BE2C (cell line): ENCODE measurements around the gene LRMDA.
"Not testable (repeated sequence)": the region's sequence is repeated elsewhere in the genome, so short reads cannot be mapped to it uniquely, and the experiment has no call there.

Source experiments
- DNase-seq: peaks from one replicate; pipeline ENCODE4 v3.0.0-alpha.2; 2020
- H3K27me3 ChIP-seq: fragments of 250-450 bp; sonication (Bioruptor Pico); 2 replicates; pipeline ENCODE4 v1.5.1; 2020; ENCODE audit warnings: mild to moderate bottlenecking
- H3K36me3 ChIP-seq: fragments of 250-450 bp; sonication (Bioruptor Pico); 2 replicates; pipeline ENCODE4 v1.5.1; 2020; ENCODE audit warnings: mild to moderate bottlenecking
- H3K4me1 ChIP-seq: fragments of 250-450 bp; sonication (Bioruptor Pico); 2 replicates; pipeline ENCODE4 v1.5.1; 2020
- H3K4me3 ChIP-seq: 2 replicates; pipeline ENCODE4 v1.5.1; 2011; ENCODE audit warnings: low read depth, low read length
- H3K9me3 ChIP-seq: fragments of 250-450 bp; sonication (Bioruptor Pico); 2 replicates; pipeline ENCODE4 v1.5.1; 2020
- CTCF ChIP-seq: IDR thresholded peaks from 2 replicates; pipeline ENCODE4 v1.5.1; 2012; ENCODE audit warnings: mild to moderate bottlenecking, low read depth, low read length

LRMDA gene

GRCh38 chr10:76052682-76053503 is 621.5 kb downstream of the LRMDA start:
- no peak overlapping the region for H3K4me3 ChIP-seq
- DNase-seq: no peak
- H3K36me3 ChIP-seq: no peaks in the 10 kb centered on the region
- no peak for TF ChIP-seq CTCF
- no peaks in the 10 kb centered on the region for H3K4me1 ChIP-seq
- H3K27me3 ChIP-seq: no peaks in the 10 kb centered on the region
- no peaks in the 10 kb centered on the region for H3K9me3 ChIP-seq

GRCh38 chr10:76055466-76055865 is 624.0 kb downstream of the LRMDA start:
- no peak for DNase-seq
- Histone ChIP-seq H3K4me1 (no peaks in the 10 kb centered on the region), H3K4me3 (no peak overlapping the region), H3K27me3 (no peaks in the 10 kb centered on the region), H3K36me3 (no peaks in the 10 kb centered on the region), H3K9me3 (no peaks in the 10 kb centered on the region)
- no peak for TF ChIP-seq CTCF

GRCh38 chr10:76055963-76056362 is 624.5 kb downstream of the LRMDA start:
- DNase-seq: no peak
- Histone ChIP-seq H3K36me3 (no peaks in the 10 kb centered on the region), H3K27me3 (no peaks in the 10 kb centered on the region), H3K9me3 (no peaks in the 10 kb centered on the region), H3K4me1 (no peaks in the 10 kb centered on the region), H3K4me3 (no peak overlapping the region)
- no peak for TF ChIP-seq CTCF

- H3K4me3 ChIP-seq, DNase-seq, H3K27me3 ChIP-seq, H3K4me1 ChIP-seq, H3K36me3 ChIP-seq, H3K9me3 ChIP-seq: not testable (repeated sequence)
These were observed 629.6 kb downstream of the LRMDA start for GRCh38 chr10:76060993-76061392.

- Histone ChIP-seq H3K4me3 (no peak overlapping the region), H3K27me3 (no peaks in the 10 kb centered on the region), H3K4me1 (no peaks in the 10 kb centered on the region), H3K36me3 (no peaks in the 10 kb centered on the region), H3K9me3 (no peaks in the 10 kb centered on the region; the same call in 1 of the 2 replicates)
- no peak for TF ChIP-seq CTCF
- DNase-seq: no peak
These were observed 635.0 kb downstream of the LRMDA start for GRCh38 chr10:76066457-76066856.

- Histone ChIP-seq H3K36me3 (no peaks in the 10 kb centered on the region), H3K4me1 (no peaks in the 10 kb centered on the region), H3K27me3 (no peaks in the 10 kb centered on the region), H3K9me3 (no peaks in the 10 kb centered on the region; the same call in 1 of the 2 replicates), H3K4me3 (no peak overlapping the region)
- no peak for DNase-seq
- no peak for TF ChIP-seq CTCF
These were observed 636.0 kb downstream of the LRMDA start for GRCh38 chr10:76067447-76067846.
